ENCODE measurements around the gene RAC3.
A peak's percentile ranks its signal among the peaks of the same experiment; 100 is the strongest.
"Not testable (repeated sequence)": the region's sequence is repeated elsewhere in the genome, so short reads cannot be mapped to it uniquely, and the experiment has no call there.

Gene RAC3

GRCh38 chr17:82025401-82026107, 5.9 kb upstream of the RAC3 start:
- DNase-seq = no peak

GRCh38 chr17:82028246-82028645, 3.2 kb upstream of the RAC3 start:
- no peak for DNase-seq

- no peak for DNase-seq
Measured at GRCh38 chr17:82028966-82029365, 2.5 kb upstream of the RAC3 start.

GRCh38 chr17:82029391-82029790, 2.1 kb upstream of the RAC3 start:
- DNase-seq = no peak

- no peak for DNase-seq
Measured at GRCh38 chr17:82029990-82030469, 1.4 kb upstream of the RAC3 start.

- DNase-seq = peak; percentile 35
Measured at GRCh38 chr17:82030470-82031302, 792 bp upstream of the RAC3 start.

DNA sequence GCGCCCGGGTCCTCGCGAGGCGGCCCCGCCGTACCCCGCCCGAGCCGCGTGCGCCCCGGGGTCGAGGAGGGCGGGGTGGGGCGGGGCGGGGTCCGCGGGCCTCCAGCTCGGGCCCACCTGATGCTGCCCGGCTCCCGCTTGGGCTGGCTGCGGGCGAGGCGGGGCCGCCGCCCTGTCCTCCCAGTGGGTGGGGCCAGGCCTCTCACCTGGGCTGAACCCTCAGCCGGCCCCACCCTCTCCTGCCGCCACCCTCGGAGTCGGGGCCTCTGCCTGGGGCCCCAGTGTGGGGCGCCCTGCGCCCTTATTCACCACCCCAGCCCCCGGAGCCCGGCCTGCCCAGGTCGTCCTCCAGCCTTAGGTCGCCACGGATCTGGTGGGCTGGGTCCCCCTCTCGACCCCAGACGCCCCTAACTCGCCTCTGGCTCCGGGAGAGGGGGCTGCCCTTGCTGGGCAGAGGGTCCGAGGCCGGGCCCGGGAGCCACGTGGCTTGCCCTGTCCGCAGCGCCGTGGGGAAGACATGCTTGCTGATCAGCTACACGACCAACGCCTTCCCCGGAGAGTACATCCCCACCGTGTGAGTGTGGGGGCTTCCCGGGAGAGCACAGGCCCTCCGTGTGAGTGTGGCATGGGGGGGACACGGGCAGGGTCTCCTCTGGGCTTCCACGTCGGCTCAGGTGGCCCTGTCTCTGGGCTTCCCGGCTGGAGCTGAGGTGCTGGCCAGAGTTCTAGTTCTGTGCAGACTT, 578 bp downstream of the RAC3 start:
- DNase-seq = peak; percentile 7

GRCh38 chr17:82033359-82034085, 2.0 kb downstream of the RAC3 start:
- DNase-seq = no peak

- DNase-seq = no peak
Measured at GRCh38 chr17:82034371-82035011, 3.0 kb downstream of the RAC3 start.

DNA sequence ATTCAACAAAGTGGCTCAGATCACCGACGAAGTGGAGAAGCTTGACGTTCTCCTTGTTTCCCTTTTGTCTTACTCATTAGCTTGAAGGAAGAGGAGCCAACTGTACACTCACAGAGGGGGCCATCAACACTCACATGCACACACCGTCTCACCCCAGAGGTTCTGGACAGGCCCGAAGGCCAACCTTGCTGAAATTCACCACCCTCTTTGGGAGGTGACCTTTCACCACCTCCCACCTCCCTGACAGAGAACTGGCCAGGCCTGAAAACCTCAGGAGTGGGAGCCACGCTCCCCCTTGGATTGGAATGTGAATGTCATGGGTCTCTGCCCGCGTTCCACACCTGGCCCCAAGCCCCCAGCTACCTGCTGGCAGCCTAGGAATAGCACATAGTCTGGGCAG, 4.0 kb downstream of the RAC3 start:
- DNase-seq = no peak

GRCh38 chr17:82035956-82036633, 4.6 kb downstream of the RAC3 start:
- DNase-seq = no peak

- DNase-seq = no peak
Measured at GRCh38 chr17:82036634-82037091, 5.2 kb downstream of the RAC3 start.

- DNase-seq = peak; percentile 92
Measured at GRCh38 chr17:82037092-82037888, 5.8 kb downstream of the RAC3 start, which contains the start of gene DCXR. Gene DCXR (minus strand): TSS chr17:82037697. CDS start chr17:82037682, 15 bp downstream.

DNA sequence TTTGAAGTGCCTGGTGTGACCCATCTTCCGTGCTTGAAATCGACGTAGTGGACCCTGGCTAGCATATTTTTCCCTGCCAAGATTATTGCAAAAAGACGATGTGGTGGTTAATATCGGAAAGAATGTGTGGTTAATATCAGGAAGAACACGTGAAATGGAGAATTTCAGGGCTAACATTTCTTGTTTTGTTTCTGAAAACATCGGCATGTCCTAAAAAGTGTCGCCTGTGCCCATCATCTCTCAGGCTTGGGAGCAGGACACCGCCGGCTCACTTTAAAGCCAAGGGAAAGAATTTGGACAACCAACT, 6.4 kb downstream of the RAC3 start:
- no peak for DNase-seq

DNA sequence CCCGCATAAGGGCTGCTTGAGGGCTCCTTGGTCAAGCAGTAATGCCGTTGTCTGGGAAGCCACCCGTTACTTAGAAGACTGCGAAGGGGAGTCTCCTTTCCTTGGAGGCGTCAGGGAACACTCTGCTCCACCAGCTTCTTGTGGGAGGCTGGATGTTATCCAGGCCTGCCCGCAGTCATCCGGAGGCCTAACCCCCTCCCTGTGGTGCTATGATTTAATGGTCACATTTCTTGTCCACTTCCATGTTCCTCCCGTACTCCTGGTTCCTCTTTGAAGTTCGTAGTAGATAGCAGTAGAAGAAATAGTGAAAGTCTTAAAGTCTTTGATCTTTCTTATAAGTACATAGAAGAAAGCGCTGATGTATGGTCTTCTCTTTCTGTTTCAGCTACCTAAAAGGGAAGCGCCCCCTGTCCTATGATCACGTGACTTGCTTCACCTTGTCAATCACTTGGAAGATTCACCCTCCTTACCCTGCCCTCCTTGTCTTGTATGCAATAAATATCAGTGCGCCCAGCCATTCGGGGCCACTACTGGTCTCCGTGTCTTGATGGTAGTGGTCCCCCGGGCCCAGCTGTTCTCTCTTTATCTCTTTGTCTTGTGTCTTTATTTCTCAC, 7.4 kb downstream of the RAC3 start:
- not testable (repeated sequence) for DNase-seq

- no peak for DNase-seq
Measured at GRCh38 chr17:82039695-82040299, 8.3 kb downstream of the RAC3 start.

DNA sequence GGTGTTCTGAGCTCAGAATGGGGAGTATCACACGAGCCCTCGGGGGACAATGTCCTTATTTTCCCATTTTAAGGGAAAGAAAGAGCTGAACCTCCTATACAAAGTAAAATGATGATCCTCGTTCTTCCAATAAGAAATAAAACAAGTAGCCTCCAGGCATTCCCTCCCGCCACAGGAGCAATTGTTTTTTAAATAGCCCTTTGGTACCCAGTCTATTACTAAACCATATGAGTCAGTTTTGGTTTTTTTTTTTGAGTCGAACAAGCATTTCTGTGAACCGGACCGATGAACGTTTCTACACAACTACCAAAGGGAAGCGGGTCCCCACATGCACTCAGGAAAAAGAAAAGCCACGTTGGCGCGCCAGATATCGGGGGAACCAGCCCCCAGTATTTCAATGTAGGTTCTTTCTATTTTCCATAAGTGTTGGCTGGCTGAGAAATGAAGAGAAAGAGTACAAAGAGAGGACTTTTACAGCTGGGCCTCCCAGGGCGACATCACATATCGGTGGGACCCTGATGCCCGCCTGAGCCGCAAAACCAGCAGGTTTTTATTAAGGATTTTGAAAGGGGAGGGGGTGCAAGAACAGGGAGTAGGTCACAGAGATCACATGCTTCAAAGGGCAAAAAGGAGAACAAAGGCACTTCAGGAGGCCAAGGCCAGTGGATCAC, 9.8 kb downstream of the RAC3 start:
- DNase-seq = no peak

DNA sequence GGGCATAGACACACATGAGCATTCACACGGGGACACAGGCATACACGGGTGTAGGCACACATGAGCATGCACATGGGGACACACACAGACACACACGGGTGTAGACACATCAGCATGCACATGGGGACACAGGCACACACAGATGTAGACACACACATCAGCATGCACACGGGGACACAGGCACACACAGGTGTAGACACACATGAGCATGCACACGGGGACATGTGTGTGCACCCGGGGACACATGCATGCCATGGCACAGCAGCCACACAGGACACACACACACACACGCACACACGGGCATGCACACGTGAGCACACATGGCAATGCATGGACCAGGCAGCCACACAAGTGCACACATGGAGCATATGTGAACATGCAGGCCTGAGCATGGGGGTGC, 11.2 kb downstream of the RAC3 start:
- DNase-seq = no peak

GRCh38 chr17:82043507-82043906, 12.0 kb downstream of the RAC3 start:
- no peak for DNase-seq

Measured in NCI-H748 treated with DMSO at 0.1 percent for 48 hours (cell line).